HG02763 (cell line): ENCODE results near the gene GCNA.

Source experiments
- ATAC-seq: cut with Tn5 transposase; IDR thresholded peaks from one replicate; pipeline ENCODE4 v1.9.1; 2021; ENCODE audit warnings: mild to moderate bottlenecking, moderate library complexity; ENCODE audit not compliant: unreplicated experiment

GCNA gene

GRCh38 chrX:71612256-71612655, 34.0 kb downstream of the GCNA start:
- no peak for ATAC-seq

GRCh38 chrX:71615056-71615455, 36.8 kb downstream of the GCNA start:
- no peak for ATAC-seq

GRCh38 chrX:71615954-71616353, 37.7 kb downstream of the GCNA start:
- ATAC-seq: no peak

GRCh38 chrX:71616672-71617529, 38.7 kb downstream of the GCNA start:
- no peak for ATAC-seq

GRCh38 chrX:71617742-71618141, 39.5 kb downstream of the GCNA start:
- no peak for ATAC-seq

- ATAC-seq: peak; percentile 58
These were observed 40.1 kb downstream of the GCNA start, which contains the start of gene CXCR3 for GRCh38 chrX:71618303-71618721. TSS of gene CXCR3 (minus strand) at chrX:71618511. CDS start at chrX:71618449, 62 bp downstream.

- no peak for ATAC-seq
These were observed 40.5 kb downstream of the GCNA start for GRCh38 chrX:71618787-71619186.

- no peak for ATAC-seq
These were observed 41.0 kb downstream of the GCNA start for GRCh38 chrX:71619193-71619592.

GRCh38 chrX:71619986-71620385, 41.7 kb downstream of the GCNA start:
- no peak for ATAC-seq

GRCh38 chrX:71621603-71622002, 43.4 kb downstream of the GCNA start:
- ATAC-seq: no peak

- ATAC-seq: no peak
These were observed 43.9 kb downstream of the GCNA start for GRCh38 chrX:71622032-71622575.

GRCh38 chrX:71622576-71623450, 44.6 kb downstream of the GCNA start:
- peak; percentile 51 for ATAC-seq

- ATAC-seq: no peak
These were observed 45.5 kb downstream of the GCNA start for GRCh38 chrX:71623714-71624113.

- ATAC-seq: no peak
These were observed 47.2 kb downstream of the GCNA start for GRCh38 chrX:71625471-71625870.

- ATAC-seq: no peak
These were observed 48.3 kb downstream of the GCNA start for GRCh38 chrX:71626576-71626975.

GRCh38 chrX:71627588-71628404, 49.6 kb downstream of the GCNA start:
- no peak for ATAC-seq

GRCh38 chrX:71629467-71629866, 51.2 kb downstream of the GCNA start:
- peak; percentile 48 for ATAC-seq

- peak; percentile 40 for ATAC-seq
These were observed 54.9 kb downstream of the GCNA start for GRCh38 chrX:71632923-71633657.

GRCh38 chrX:71634366-71634765, 56.1 kb downstream of the GCNA start:
- no peak for ATAC-seq
